AG10803 (cell line): Measurements from ENCODE around the gene MISP.

Source experiments
- DNase-seq: peaks from one replicate; pipeline ENCODE4 v3.0.0; 2010; ENCODE audit warnings: low read depth
- H3K4me3 ChIP-seq: 2 replicates; pipeline ENCODE4 v1.5.1; 2011; ENCODE audit warnings: mild to moderate bottlenecking, low read length, control low read depth
- TF ChIP-seq, protein P1 (sequence below): conservative IDR thresholded peaks from 2 replicates; pipeline ENCODE4 v1.5.1; 2011; ENCODE audit warnings: mild to moderate bottlenecking, low read length, control low read depth, inconsistent platforms

The MISP gene

DNA sequence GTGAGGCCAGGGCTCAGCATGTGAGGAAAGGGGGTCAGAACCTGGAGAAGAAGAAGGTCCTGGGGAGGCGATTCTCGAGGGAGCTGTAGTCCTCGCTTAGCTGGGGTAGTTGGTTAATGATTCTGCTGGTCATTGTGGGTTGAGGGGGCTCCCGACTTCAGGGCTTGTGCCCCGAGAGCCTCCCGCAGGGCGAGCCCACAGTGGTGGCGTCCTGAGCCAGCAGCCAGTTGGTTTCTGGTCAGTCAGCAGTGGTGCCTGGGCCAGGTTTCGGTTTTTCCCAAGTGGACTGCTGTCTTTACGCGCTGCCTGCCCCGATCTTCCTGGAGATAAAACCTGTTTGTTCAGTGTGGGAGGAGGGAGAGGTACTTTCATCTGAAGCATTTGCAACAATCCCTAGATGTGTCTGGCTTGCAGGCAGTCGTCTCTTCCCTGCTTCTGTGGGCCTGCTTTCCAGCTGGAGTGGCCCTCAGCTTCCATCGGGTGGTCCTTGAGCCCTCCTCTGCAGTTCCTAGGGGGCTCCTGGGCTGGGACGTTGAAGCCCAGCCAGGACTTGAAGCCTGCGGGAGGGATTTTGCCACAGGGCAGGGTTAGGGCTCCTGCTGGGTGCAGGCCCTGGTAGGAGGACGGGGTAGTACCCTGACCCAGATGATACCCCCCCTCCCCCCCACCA, 49.6 kb downstream of the MISP start:
- TF ChIP-seq, protein P1, sequence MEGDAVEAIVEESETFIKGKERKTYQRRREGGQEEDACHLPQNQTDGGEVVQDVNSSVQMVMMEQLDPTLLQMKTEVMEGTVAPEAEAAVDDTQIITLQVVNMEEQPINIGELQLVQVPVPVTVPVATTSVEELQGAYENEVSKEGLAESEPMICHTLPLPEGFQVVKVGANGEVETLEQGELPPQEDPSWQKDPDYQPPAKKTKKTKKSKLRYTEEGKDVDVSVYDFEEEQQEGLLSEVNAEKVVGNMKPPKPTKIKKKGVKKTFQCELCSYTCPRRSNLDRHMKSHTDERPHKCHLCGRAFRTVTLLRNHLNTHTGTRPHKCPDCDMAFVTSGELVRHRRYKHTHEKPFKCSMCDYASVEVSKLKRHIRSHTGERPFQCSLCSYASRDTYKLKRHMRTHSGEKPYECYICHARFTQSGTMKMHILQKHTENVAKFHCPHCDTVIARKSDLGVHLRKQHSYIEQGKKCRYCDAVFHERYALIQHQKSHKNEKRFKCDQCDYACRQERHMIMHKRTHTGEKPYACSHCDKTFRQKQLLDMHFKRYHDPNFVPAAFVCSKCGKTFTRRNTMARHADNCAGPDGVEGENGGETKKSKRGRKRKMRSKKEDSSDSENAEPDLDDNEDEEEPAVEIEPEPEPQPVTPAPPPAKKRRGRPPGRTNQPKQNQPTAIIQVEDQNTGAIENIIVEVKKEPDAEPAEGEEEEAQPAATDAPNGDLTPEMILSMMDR, result no peak
- peak overlapping the region; percentile 41 for H3K4me3 ChIP-seq
- DNase-seq, result no peak

DNA sequence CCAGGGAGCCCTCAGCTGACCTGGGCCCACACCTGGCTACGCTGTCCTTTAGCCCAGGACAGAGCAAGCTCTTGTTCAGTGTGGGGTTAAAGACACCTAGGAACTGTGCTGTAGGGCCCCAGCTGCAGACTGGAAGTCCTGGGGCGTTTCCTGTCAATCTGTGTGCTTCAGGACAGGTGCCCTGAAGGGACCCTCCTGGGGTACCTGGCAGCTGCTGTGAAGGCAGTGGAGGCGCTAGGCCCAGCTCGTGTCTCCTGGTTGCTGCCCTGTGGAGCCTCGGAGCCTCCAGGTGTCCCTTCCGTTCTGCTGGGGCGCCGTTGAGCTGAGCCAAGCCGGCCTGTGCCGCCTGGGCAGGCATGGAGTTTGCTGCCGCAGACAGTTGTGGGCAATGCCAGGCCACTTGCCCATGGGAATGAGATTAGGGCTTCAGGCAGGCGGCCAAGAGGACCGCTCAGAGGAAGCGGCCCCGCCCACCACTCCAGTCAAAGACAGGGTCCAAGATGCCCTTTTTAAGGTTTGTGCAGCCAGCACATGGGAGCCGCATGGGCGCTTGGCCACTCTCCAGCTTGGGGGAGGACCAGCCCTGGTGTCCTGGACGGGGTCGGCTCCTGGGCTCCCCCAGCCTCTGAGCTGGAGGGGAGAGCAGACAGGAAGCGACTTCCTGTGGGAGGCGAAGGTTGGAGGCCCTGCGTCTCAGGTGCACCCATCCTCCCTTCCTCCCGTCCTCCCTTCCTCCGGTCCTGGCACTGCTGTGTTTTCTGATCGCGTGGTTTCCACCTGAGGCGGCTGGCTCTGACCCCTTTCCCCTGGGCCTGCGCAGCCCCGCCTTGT, 50.3 kb downstream of the MISP start:
- TF ChIP-seq, protein P1, result no peak
- DNase-seq, result peak; percentile 44
- H3K4me3 ChIP-seq, result peak overlapping the region; percentile 41

DNA sequence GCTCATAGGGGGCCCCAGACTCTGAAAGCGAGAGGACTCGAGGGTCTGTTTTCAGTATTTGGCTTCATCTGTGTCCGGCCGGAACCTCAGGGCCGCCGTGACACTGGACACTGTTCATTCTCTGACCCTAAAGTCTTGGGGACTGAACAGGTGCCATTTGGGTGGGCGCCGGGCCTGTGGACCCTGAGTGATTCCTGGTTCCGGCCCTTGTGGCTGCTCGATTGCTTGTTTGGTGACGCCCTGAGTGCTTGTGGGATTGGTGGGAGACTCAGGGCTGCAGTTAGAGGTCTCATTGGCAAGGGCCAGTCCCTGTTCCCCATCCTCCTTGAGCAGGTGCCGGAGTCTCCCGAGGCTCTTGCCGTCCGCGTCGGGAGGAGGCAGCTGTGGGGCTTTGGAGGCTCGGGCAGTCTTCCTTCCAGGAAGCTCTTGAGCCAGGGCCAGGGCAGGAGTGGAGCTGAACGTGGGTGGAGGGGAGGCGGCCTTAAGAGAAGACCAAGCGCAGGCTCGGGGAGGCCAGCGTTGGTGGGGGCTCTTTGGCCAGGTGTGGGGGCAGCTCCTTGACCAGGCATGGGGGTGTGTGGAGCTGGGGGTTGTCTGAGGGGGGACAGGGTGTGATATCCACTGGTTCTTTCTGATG, 51.1 kb downstream of the MISP start:
- DNase-seq, result peak; percentile 33
- TF ChIP-seq, protein P1, result no peak
- H3K4me3 ChIP-seq, result peak overlapping the region; percentile 41

DNA sequence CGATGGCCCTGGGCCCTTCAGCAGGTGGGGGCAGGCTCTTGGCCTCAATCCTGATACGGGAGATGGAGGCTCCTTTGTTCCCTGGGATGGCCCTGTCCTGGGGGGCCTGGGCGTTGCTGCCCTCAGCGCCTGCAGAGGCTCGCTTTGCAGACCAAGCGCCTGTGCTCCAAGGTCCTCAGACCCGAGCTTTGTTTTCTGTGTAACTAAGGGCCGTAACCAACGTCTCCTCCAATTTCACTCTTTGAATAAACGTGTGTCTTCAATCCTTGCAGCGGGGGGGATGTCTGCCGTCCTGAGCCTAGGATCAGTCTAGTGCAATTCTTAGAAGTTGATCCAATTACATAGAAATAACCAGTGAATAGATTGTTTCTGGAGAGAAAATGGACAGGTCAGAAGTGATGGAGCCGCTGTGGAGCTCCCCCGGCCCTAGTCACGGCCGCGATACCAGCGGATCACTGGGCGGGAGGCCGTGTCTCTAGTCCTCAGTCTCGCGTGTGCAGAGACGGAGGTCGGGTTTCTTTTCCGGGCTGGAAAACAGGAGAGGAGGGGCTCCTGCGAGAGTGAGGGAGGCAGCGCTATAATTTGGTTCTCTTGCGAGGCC, 51.7 kb downstream of the MISP start:
- TF ChIP-seq, protein P1, result no peak
- no peak for DNase-seq
- H3K4me3 ChIP-seq, result peak overlapping the region; percentile 41; the same call in 1 of the 2 replicates

DNA sequence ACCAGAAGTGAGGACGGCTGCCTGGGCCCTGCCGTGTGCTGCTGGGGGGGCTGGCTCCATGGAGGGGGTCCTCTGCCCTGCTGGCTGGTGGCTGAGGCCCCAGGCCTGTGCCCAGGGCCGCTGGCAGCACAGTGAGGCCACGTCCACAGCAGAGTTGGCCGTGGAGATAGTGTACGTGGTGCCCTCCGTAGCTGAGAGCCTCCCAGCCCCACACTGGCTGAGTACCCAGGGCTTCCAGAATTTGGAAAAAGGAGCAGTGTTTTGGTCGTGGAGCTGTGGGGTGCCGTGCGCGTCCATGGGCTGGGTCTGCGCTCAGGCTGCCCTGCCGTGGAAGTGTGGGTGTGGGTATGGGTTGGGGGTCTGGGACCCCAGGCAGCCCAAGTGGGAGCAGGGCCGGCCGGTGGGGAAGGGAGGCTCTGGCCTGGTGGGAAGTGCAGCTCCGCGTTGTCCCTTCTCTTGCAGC, 52.2 kb downstream of the MISP start:
- TF ChIP-seq, protein P1, result no peak
- no peak for DNase-seq
- H3K4me3 ChIP-seq, result no peak overlapping the region

DNA sequence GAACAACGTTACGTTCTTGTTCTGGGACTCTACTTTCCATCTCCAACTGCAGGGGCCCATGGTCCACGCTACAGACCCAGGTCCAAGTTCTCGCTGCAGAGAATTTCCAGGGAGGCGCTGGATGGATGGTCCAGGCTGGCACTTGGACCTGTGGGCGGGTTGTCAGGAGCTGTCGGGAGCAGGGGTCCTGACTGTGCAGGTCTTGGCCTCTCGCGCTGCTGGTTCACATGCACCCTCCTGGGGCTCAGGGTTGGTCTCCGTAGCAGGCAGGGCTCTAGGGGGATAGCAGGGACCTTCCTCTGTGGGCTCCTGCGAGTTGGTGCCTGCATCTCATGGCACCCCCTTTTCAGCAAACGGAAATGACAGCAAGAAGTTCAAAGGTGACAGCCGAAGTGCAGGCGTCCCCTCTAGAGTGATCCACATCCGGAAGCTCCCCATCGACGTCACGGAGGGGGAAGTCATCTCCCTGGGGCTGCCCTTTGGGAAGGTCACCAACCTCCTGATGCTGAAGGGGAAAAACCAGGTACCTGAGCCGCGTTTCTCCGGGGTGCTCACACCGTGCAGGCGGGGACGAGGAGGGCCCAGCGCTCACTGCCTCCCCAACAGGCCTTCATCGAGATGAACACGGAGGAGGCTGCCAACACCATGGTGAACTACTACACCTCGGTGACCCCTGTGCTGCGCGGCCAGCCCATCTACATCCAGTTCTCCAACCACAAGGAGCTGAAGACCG, 52.9 kb downstream of the MISP start:
- no peak overlapping the region for H3K4me3 ChIP-seq
- TF ChIP-seq, protein P1, result no peak
- DNase-seq, result no peak
